H9 (cell line): ENCODE data around the gene LRPAP1. TPM values are rescaled to one million over a fixed set of nuclear protein-coding genes. Genes with fewer than 3 reads are reported as not detected.

Experiments used
- DNase-seq: peaks from one replicate; pipeline ENCODE4 v3.0.0-alpha.2; 2017
- H2AFZ ChIP-seq: one replicate; pipeline ENCODE4 v1.6.1; 2013; ENCODE audit warnings: mild to moderate bottlenecking, low read length, control low read depth, moderate library complexity
- H2AK5ac ChIP-seq: 2 replicates; pipeline ENCODE4 v1.6.1; 2013; ENCODE audit warnings: low read length, control low read depth, mixed read lengths; ENCODE audit not compliant: insufficient read length
- H2BK120ac ChIP-seq: one replicate; pipeline ENCODE4 v1.6.1; 2013; ENCODE audit warnings: low read depth, mild to moderate bottlenecking, low read length, control low read depth, inconsistent platforms; ENCODE audit not compliant: poor library complexity, severe bottlenecking
- H2BK12ac ChIP-seq: 2 replicates; pipeline ENCODE4 v1.6.1; 2013; ENCODE audit warnings: low read length, control low read depth, mixed read lengths, low read depth; ENCODE audit not compliant: insufficient read length
- H2BK15ac ChIP-seq: 2 replicates; pipeline ENCODE4 v1.6.1; 2013; ENCODE audit warnings: low read depth, low read length, control low read depth
- H2BK20ac ChIP-seq: one replicate; pipeline ENCODE4 v1.6.1; 2013; ENCODE audit warnings: low read depth, mild to moderate bottlenecking, low read length, control low read depth, inconsistent platforms; ENCODE audit not compliant: poor library complexity, severe bottlenecking
- H2BK5ac ChIP-seq: 2 replicates; pipeline ENCODE4 v1.6.1; 2013; ENCODE audit warnings: low read length, control low read depth, mixed read lengths; ENCODE audit not compliant: insufficient read length
- H3K14ac ChIP-seq: 2 replicates; pipeline ENCODE4 v1.6.1; 2013; ENCODE audit warnings: low read length, control low read depth; ENCODE audit not compliant: insufficient read depth
- H3K18ac ChIP-seq: 2 replicates; pipeline ENCODE4 v1.6.1; 2013; ENCODE audit warnings: low read depth, mild to moderate bottlenecking, mixed read lengths, low read length, control low read depth; ENCODE audit not compliant: insufficient read length
- H3K23ac ChIP-seq: 2 replicates; pipeline ENCODE4 v1.6.1; 2013; ENCODE audit warnings: low read length, control low read depth, mixed read lengths, low read depth; ENCODE audit not compliant: insufficient read length
- H3K23me2 ChIP-seq: 2 replicates; pipeline ENCODE4 v1.6.1; 2013; ENCODE audit warnings: low read depth, mild to moderate bottlenecking, mixed read lengths, low read length, control low read depth; ENCODE audit not compliant: insufficient read length, poor library complexity, severe bottlenecking
- H3K27ac ChIP-seq: 2 replicates; pipeline ENCODE4 v1.5.1; 2013; ENCODE audit warnings: low read length, control low read depth, mixed read lengths, low read depth; ENCODE audit not compliant: insufficient read length
- H3K27me3 ChIP-seq: 2 replicates; pipeline ENCODE4 v1.6.1; 2013; ENCODE audit warnings: low read length, control low read depth, inconsistent platforms; ENCODE audit not compliant: insufficient read depth
- H3K4ac ChIP-seq: 2 replicates; pipeline ENCODE4 v1.6.1; 2013; ENCODE audit warnings: low read depth, mild to moderate bottlenecking, control low read depth, inconsistent platforms, low read length, moderate library complexity
- H3K4me1 ChIP-seq: 2 replicates; pipeline ENCODE4 v1.6.1; 2013; ENCODE audit warnings: low read length, control low read depth, inconsistent platforms; ENCODE audit not compliant: insufficient read depth
- H3K4me2 ChIP-seq: 2 replicates; pipeline ENCODE4 v1.6.1; 2013; ENCODE audit warnings: low read length, control low read depth, mixed read lengths; ENCODE audit not compliant: insufficient read length, insufficient read depth
- H3K56ac ChIP-seq: 2 replicates; pipeline ENCODE4 v1.6.1; 2013; ENCODE audit warnings: low read depth, mild to moderate bottlenecking, mixed read lengths, low read length, control low read depth; ENCODE audit not compliant: insufficient read length
- H3K79me1 ChIP-seq: 2 replicates; pipeline ENCODE4 v1.6.1; 2013; ENCODE audit warnings: low read depth, mild to moderate bottlenecking, moderate library complexity, low read length, control low read depth, inconsistent platforms; ENCODE audit not compliant: insufficient read depth, poor library complexity, severe bottlenecking
- H3K79me2 ChIP-seq: 2 replicates; pipeline ENCODE4 v1.6.1; 2013; ENCODE audit warnings: low read length, control low read depth, inconsistent platforms; ENCODE audit not compliant: insufficient read depth
- H3K9ac ChIP-seq: 2 replicates; pipeline ENCODE4 v1.6.1; 2013; ENCODE audit warnings: low read length, control low read depth, mixed read lengths; ENCODE audit not compliant: insufficient read length; ENCODE audit errors: extremely low read depth
- H3K9me3 ChIP-seq: one replicate; pipeline ENCODE4 v1.6.1; 2013; ENCODE audit warnings: low read depth, low read length, inconsistent platforms; ENCODE audit not compliant: control insufficient read depth
- H3T11ph ChIP-seq: one replicate; pipeline ENCODE4 v1.6.1; 2013; ENCODE audit warnings: mild to moderate bottlenecking, low read length, control low read depth, inconsistent platforms
- H4K20me1 ChIP-seq: one replicate; pipeline ENCODE4 v1.6.1; 2013; ENCODE audit not compliant: control insufficient read depth, insufficient read length, insufficient read depth
- H4K5ac ChIP-seq: 2 replicates; pipeline ENCODE4 v1.6.1; 2013; ENCODE audit warnings: low read depth, mild to moderate bottlenecking, mixed read lengths, low read length, control low read depth; ENCODE audit not compliant: insufficient read length
- H4K8ac ChIP-seq: replicated peaks from 2 replicates; pipeline ENCODE4 v1.6.1; 2013; ENCODE audit warnings: low read length, control low read depth, mixed read lengths, low read depth; ENCODE audit not compliant: insufficient read length
- H4K91ac ChIP-seq: 2 replicates; pipeline ENCODE4 v1.6.1; 2013; ENCODE audit warnings: low read depth, mild to moderate bottlenecking, moderate library complexity, mixed read lengths, low read length, control low read depth; ENCODE audit not compliant: insufficient read length
- H3K27ac Mint-ChIP-seq, 3 experiments: 2 replicates in 2 of 3; 3 replicates in 1 of 3; pipeline ENCODE4 v1.8.0; 2020 to 2021; ENCODE audit warnings: mixed read lengths in 3 of 3, mild to moderate bottlenecking in 1 of 3, moderate library complexity in 1 of 3
- H3K27me3 Mint-ChIP-seq: 2 replicates; pipeline ENCODE4 v1.8.0; 2021; ENCODE audit warnings: low read depth, mild to moderate bottlenecking, moderate library complexity, mixed read lengths
- H3K36me3 Mint-ChIP-seq, 3 experiments: 2 replicates in 2 of 3; 3 replicates in 1 of 3; pipeline ENCODE4 v1.8.0; 2020 to 2021; ENCODE audit warnings: low read depth in 3 of 3, mixed read lengths in 3 of 3; ENCODE audit not compliant: insufficient read depth in 1 of 3
- H3K4me1 Mint-ChIP-seq, 2 experiments: 2 replicates each; pipeline ENCODE4 v1.8.0; 2020; ENCODE audit warnings: mixed read lengths in 2 of 2
- H3K4me3 Mint-ChIP-seq, 2 experiments: 2 replicates in 1 of 2; 3 replicates in 1 of 2; pipeline ENCODE4 v1.8.0; 2020 to 2021; ENCODE audit warnings: mild to moderate bottlenecking in 2 of 2, mixed read lengths in 2 of 2, moderate library complexity in 1 of 2
- H3K9me3 Mint-ChIP-seq, 2 experiments: 2 replicates in 1 of 2; 3 replicates in 1 of 2; pipeline ENCODE4 v1.8.0; 2020; ENCODE audit warnings: mild to moderate bottlenecking in 2 of 2, mixed read lengths in 2 of 2, moderate library complexity in 1 of 2
- CTCF ChIP-seq: fragments of 200-600 bp; sonication (generic); conservative IDR thresholded peaks from 3 replicates; pipeline ENCODE4 v1.8.0; 2021; ENCODE audit warnings: antibody characterized with exemption, mild to moderate bottlenecking
- WGBS: extraction: QIAGEN DNeasy Blood & Tissue Kit; methylation state at CpG from one replicate; pipeline ENCODE4 v1.1.7; 2013; ENCODE audit warnings: missing lambda C conversion rate, low lambda C conversion rate, mixed read lengths; ENCODE audit not compliant: insufficient read length; ENCODE audit errors: extremely low coverage; 5-methylcytosine and 5-hydroxymethylcytosine counted together
- total RNA-seq: library from RNA; stranded (reverse); gene quantifications from 2 replicates; pipeline ENCODE4 v1.2.1, GENCODE V29; 2021

The LRPAP1 gene
- total RNA-seq, 1 experiment from 2014 or later, result 85.9 TPM

- H3K79me2 ChIP-seq, result no peaks in the 10 kb centered on the region
- no peak overlapping the region for H3T11ph ChIP-seq
- no peak for TF ChIP-seq CTCF
- H2BK15ac ChIP-seq, result no peak overlapping the region
- peaks cover 4% of the 10 kb centered on the region for H3K23me2 ChIP-seq
- H3K4ac ChIP-seq, result no peak overlapping the region
- H3K23ac ChIP-seq, result no peak overlapping the region
- H3K56ac ChIP-seq, result no peak overlapping the region
- H2BK5ac ChIP-seq, result no peak overlapping the region
- H4K20me1 ChIP-seq, result no peaks in the 10 kb centered on the region
- no peak overlapping the region for H3K9ac ChIP-seq
- Mint-ChIP-seq H3K9me3 (no peaks in the 10 kb centered on the region), H3K36me3 (no peaks in the 10 kb centered on the region), H3K4me1 (peaks cover 19 to 29% of the 10 kb centered on the region in 2 experiments), H3K4me3 (no peak overlapping the region), H3K27ac (no peak overlapping the region), H3K27me3 (peaks cover 90% of the 10 kb centered on the region)
- no peak for DNase-seq
- WGBS, result no CpG with 5 or more reads among the region's 25 CpGs
- H3K14ac ChIP-seq, result no peak overlapping the region; the same call in 1 of the 2 replicates
- peaks cover 4% of the 10 kb centered on the region; the same call in 1 of the 2 replicates for H3K27me3 ChIP-seq
- H2BK120ac ChIP-seq, result no peak overlapping the region
- no peak overlapping the region for H2AK5ac ChIP-seq
- no peak overlapping the region for H3K27ac ChIP-seq
- H2BK20ac ChIP-seq, result no peak overlapping the region
- H2BK12ac ChIP-seq, result no peak overlapping the region
- no peak overlapping the region for H4K8ac ChIP-seq
- no peak overlapping the region for H4K5ac ChIP-seq
- no peak overlapping the region for H4K91ac ChIP-seq
- H3K9me3 ChIP-seq, result no peaks in the 10 kb centered on the region
- H3K4me1 ChIP-seq, result peaks cover 4% of the 10 kb centered on the region; the same call in 1 of the 2 replicates
- H3K18ac ChIP-seq, result no peak overlapping the region
- no peak overlapping the region for H3K4me2 ChIP-seq
- H2AFZ ChIP-seq, result no peak overlapping the region
- H3K79me1 ChIP-seq, result no peaks in the 10 kb centered on the region
Measured at GRCh38 chr4:3479358-3480101, 52.7 kb downstream of the LRPAP1 start.
